Cardiac fibroblast (primary cell): ENCODE data around the gene CENPM.
A peak's percentile ranks its signal among the peaks of the same experiment; 100 is the strongest.

Experiments used
- DNase-seq, 2 donors: peaks; one replicate each; pipeline versions ENCODE4 v3.0.0 to v3.0.0-alpha.2; 2010; ENCODE audit warnings: low read depth in 2 of 2
- H3K4me3 ChIP-seq, 2 donors: replicated peaks in 1 of 2; 1 replicate in 1 of 2; 2 replicates in 1 of 2; pipeline ENCODE4 v1.5.1; 2011; ENCODE audit warnings: low read depth in 2 of 2, low read length in 2 of 2, mild to moderate bottlenecking in 2 of 2, moderate library complexity in 1 of 2
- CTCF ChIP-seq: IDR thresholded peaks from one replicate; pipeline ENCODE4 v1.5.1; 2011; ENCODE audit warnings: low read depth, mild to moderate bottlenecking, low read length, inconsistent platforms

The CENPM gene

DNA sequence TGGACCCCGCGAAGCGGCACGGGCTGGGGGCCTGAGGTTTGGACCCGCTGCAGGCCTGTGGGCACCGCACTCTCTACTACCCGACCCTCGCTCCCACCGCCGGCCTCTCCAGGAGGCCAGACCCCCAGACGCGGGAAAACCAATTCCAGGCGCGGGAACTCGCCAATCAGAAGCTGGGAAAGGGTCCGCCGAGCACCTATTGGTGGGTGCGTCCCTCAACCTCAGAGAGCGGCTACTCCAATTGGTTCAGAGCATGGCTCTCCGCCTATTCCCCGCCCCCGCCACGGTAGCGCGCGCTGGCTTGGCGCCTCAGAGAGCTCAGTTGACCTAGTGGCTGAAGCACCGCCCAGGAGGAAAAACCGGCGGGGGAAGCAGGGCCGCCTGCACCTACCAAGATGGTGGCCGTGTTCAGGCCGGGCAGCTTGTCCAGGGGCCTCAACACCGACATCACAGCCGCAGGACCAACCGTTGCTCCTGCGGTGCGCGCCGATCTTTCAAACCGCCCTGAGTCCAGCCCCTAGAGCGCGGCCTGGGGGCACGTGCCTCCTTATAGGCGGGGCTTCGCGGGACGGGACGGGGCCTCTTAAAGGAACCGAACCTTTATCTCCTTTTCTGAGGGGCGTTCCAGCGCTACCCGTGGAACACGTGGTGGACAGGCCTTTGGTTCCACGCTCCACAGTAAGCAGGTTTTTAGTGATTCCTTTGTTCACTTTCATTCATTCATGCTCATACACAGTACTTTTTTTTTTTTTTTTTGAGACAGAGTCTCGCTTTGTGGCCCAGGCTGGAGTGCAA, at the start of gene CENPM:
Gene CENPM (minus strand): TSS at position 524 of the 795 bp plus-strand sequence. CDS start 76 bp downstream, at position 448.
- TF ChIP-seq CTCF = no peak
- peak within 1 kb of the TSS; percentile 84 to 86 for H3K4me3 ChIP-seq
- peak; percentile 93 to 95 for DNase-seq

DNA sequence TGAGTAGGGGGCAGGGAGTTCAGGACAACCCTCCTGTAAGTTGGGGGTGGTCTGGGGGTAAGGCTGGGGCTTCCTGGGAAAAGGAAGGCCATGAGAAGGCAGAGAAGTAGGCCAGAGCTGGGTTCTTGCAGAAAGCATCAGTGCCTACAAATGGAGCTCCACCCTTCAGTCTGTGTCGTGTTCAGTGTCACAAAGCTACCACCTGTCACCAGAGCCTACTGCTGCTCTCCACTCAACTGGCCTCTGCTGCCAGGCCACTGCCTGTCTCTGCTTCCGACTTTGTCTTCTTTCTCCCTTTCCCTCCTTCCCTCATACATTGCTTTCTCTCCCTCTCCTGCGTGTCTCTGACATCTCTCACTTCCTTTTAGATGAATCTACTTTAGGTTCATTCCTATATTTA, 48.3 kb upstream of the CENPM start:
- no peak for TF ChIP-seq CTCF
- H3K4me3 ChIP-seq = no peak overlapping the region
- no peak for DNase-seq

DNA sequence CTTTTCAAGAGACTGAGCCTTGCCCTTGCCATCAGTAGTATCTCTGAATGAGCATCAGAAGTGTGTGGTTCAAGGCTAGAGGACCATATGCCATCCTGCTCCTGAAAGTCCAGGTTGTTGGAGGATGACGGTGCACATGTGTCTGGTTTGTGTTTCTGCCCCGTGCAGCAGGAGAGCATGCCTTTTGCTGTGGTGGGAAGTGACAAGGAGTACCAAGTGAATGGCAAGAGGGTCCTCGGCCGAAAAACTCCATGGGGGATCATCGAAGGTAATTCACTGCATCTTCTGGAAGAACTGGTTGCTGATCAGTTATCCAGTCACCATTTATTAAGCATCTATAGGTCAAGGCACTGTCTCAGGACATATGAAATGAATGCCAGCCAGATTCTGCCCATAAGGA, 45.5 kb upstream of the CENPM start:
- no peak overlapping the region for H3K4me3 ChIP-seq
- no peak for DNase-seq

DNA sequence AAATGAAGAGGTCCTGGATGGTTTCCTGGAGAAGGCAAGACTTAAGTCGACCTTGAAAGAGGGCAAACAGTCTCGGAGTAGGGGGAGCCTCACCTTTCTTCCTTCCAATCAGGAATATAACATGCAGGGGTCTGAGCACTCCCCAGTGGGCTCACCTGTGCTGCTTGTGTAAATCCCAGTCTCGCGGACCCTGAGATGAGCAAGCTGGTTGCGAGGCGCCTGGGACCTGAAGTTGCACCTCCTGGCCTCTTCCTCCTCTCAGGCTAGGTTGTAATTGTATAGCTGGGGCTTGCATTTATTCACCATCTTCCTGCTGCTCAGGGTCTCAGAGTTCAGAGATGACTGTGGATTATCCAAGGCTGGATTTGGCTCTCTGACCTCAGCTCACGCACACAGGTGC, 44.2 kb upstream of the CENPM start:
- TF ChIP-seq CTCF = no peak
- H3K4me3 ChIP-seq = no peak overlapping the region
- DNase-seq = no peak

More for the DNA sequence above, 45.5 kb upstream of the CENPM start:
- TF ChIP-seq CTCF = no peak

GRCh38 chr22:41989246-41989645, 42.3 kb upstream of the CENPM start:
- H3K4me3 ChIP-seq = no peak overlapping the region
- TF ChIP-seq CTCF = no peak
- DNase-seq = no peak

GRCh38 chr22:41987276-41987675, 40.3 kb upstream of the CENPM start:
- TF ChIP-seq CTCF = no peak
- no peak for DNase-seq
- no peak overlapping the region for H3K4me3 ChIP-seq
